H1 (cell line): ENCODE measurements around the gene CBFA2T2. TPM values are rescaled to one million over a fixed set of nuclear protein-coding genes. Genes with fewer than 3 reads are reported as not detected.

Experiments used
- CTCF ChIA-PET: fragments of 300-600 bp; sonication (Branson Sonifier 250); formaldehyde crosslinking; loops from one replicate; lab custom pipeline; 2021; ENCODE audit not compliant: partially characterized antibody; lab: Charles Lee
- POLR2A ChIA-PET: fragments of 300-600 bp; sonication (Branson Sonifier 250); formaldehyde crosslinking; loops from one replicate; lab custom pipeline; 2021; ENCODE audit warnings: inconsistent platforms; ENCODE audit not compliant: partially characterized antibody; lab: Charles Lee
- DNase-seq, 2 experiments: peaks; one replicate each; pipeline versions ENCODE4 v3.0.0 to v3.0.0-alpha.2; 2010 to 2022; ENCODE audit warnings: low spot score in 2 of 2, low read depth in 1 of 2, mixed read lengths in 1 of 2
- FAIRE-seq: peaks from 2 replicates; lab custom pipeline; 2011; peaks lifted over from hg19 to GRCh38; lab: Jason Lieb, UNC
- H2AFZ ChIP-seq: 2 replicates; pipeline ENCODE4 v1.8.1; 2012; ENCODE audit warnings: low read length, inconsistent platforms
- H2AK5ac ChIP-seq: 2 replicates; pipeline ENCODE4 v1.6.1; 2013; ENCODE audit warnings: low read depth, low read length
- H2BK120ac ChIP-seq: replicated peaks from 2 replicates; pipeline ENCODE3; 2013; ENCODE audit warnings: low read depth, low read length, inconsistent platforms
- H2BK12ac ChIP-seq: 2 replicates; pipeline ENCODE4 v1.6.1; 2013; ENCODE audit warnings: low read depth, low read length
- H2BK15ac ChIP-seq: 2 replicates; pipeline ENCODE4 v1.6.1; 2013; ENCODE audit warnings: low read length
- H2BK20ac ChIP-seq: 2 replicates; pipeline ENCODE4 v1.6.1; 2013; ENCODE audit warnings: low read length
- H2BK5ac ChIP-seq: 2 replicates; pipeline ENCODE4 v1.6.1; 2013; ENCODE audit warnings: low read depth, low read length
- H3K14ac ChIP-seq: 2 replicates; pipeline ENCODE4 v1.6.1; 2013; ENCODE audit warnings: inconsistent platforms; ENCODE audit not compliant: insufficient read length
- H3K18ac ChIP-seq: 2 replicates; pipeline ENCODE4 v1.6.1; 2013; ENCODE audit warnings: low read length; ENCODE audit errors: extremely low read depth
- H3K23ac ChIP-seq: 2 replicates; pipeline ENCODE4 v1.6.1; 2013; ENCODE audit warnings: inconsistent platforms; ENCODE audit not compliant: insufficient read length
- H3K23me2 ChIP-seq: 2 replicates; pipeline ENCODE4 v1.6.1; 2013; ENCODE audit warnings: low read depth, low read length
- H3K27ac ChIP-seq: 2 replicates; pipeline ENCODE4 v1.6.1; 2011; ENCODE audit warnings: low read depth, low read length, inconsistent platforms
- H3K27me3 ChIP-seq, 4 experiments: replicated peaks in 1 of 4; 1 replicate in 1 of 4; 2 replicates in 3 of 4; pipeline versions ENCODE4 v1.6.1 to v1.8.1; 2011 to 2013; ENCODE audit warnings: low read length in 3 of 4, mild to moderate bottlenecking in 3 of 4, inconsistent platforms in 2 of 4, mixed read lengths in 2 of 4, moderate library complexity in 1 of 4; ENCODE audit not compliant: control insufficient read depth in 3 of 4, insufficient read depth in 3 of 4; ENCODE audit errors: extremely low read depth in 1 of 4
- H3K36me3 ChIP-seq, 4 experiments: 2 replicates each; pipeline versions ENCODE4 v1.6.1 to v1.8.1; 2011 to 2013; ENCODE audit warnings: mild to moderate bottlenecking in 4 of 4, low read length in 3 of 4, moderate library complexity in 2 of 4, control low read depth in 1 of 4, inconsistent platforms in 1 of 4; ENCODE audit not compliant: insufficient read depth in 4 of 4, control insufficient read depth in 2 of 4
- H3K4ac ChIP-seq: replicated peaks from 2 replicates; pipeline ENCODE3; 2013; ENCODE audit warnings: low read length, low read depth, mixed read lengths, inconsistent platforms; ENCODE audit not compliant: insufficient read length
- H3K4me1 ChIP-seq, 4 experiments: replicated peaks in 1 of 4; 1 replicate in 1 of 4; 2 replicates in 3 of 4; pipeline versions ENCODE4 v1.6.1 to v1.8.1; 2011 to 2013; ENCODE audit warnings: low read length in 3 of 4, inconsistent platforms in 2 of 4, mixed read lengths in 1 of 4; ENCODE audit not compliant: insufficient read depth in 4 of 4, control insufficient read depth in 3 of 4
- H3K4me2 ChIP-seq, 2 experiments: 2 replicates each; pipeline versions ENCODE4 v1.6.1 to v1.8.1; 2011 to 2013; ENCODE audit warnings: low read depth in 2 of 2, low read length in 2 of 2, control low read depth in 1 of 2, inconsistent platforms in 1 of 2, mild to moderate bottlenecking in 1 of 2; ENCODE audit not compliant: insufficient read depth in 1 of 2
- H3K4me3 ChIP-seq, 4 experiments: fragments of 200-600, 300-600 bp in 1 of 4; sonication (generic), shearing (Covaris generic), sonication (Bioruptor Twin) in 1 of 4; 2 replicates each; pipeline versions ENCODE4 v1.5.1 to v1.8.1; 2011 to 2016; ENCODE audit warnings: low read length in 4 of 4, low read depth in 3 of 4, control low read depth in 2 of 4, inconsistent platforms in 2 of 4, mild to moderate bottlenecking in 2 of 4, mixed read lengths in 1 of 4, moderate library complexity in 1 of 4; ENCODE audit not compliant: insufficient read depth in 2 of 4; ENCODE audit errors: extremely low read depth in 1 of 4
- H3K56ac ChIP-seq: replicated peaks from 2 replicates; pipeline ENCODE3; 2013; ENCODE audit warnings: low read depth, mild to moderate bottlenecking, mixed read lengths, low read length, inconsistent platforms; ENCODE audit not compliant: insufficient read length
- H3K79me1 ChIP-seq: 2 replicates; pipeline ENCODE4 v1.6.1; 2013; ENCODE audit warnings: low read depth, low read length, control low read depth
- H3K79me2 ChIP-seq, 2 experiments: 2 replicates each; pipeline versions ENCODE4 v1.6.1 to v1.8.1; 2012 to 2013; ENCODE audit warnings: low read length in 2 of 2, mild to moderate bottlenecking in 2 of 2, inconsistent platforms in 1 of 2; ENCODE audit not compliant: insufficient read depth in 2 of 2, control insufficient read depth in 1 of 2
- H3K9ac ChIP-seq, 4 experiments: replicated peaks in 1 of 4; 1 replicate in 1 of 4; 2 replicates in 3 of 4; pipeline versions ENCODE4 v1.6.1 to v1.8.1; 2011 to 2013; ENCODE audit warnings: low read depth in 3 of 4, low read length in 3 of 4, control low read depth in 2 of 4, mild to moderate bottlenecking in 2 of 4, moderate library complexity in 2 of 4, inconsistent platforms in 1 of 4; ENCODE audit errors: extremely low read depth in 1 of 4
- H3K9me3 ChIP-seq, 2 experiments: 2 replicates each; pipeline versions ENCODE4 v1.6.1 to v1.8.1; 2012 to 2013; ENCODE audit warnings: mild to moderate bottlenecking in 2 of 2, moderate library complexity in 2 of 2, control low read depth in 1 of 2, inconsistent platforms in 1 of 2, low read depth in 1 of 2, low read length in 1 of 2, mixed read lengths in 1 of 2; ENCODE audit not compliant: insufficient read depth in 2 of 2
- H4K20me1 ChIP-seq, 2 experiments: replicated peaks in 1 of 2; 2 replicates each; pipeline versions ENCODE3 to v1.8.1; 2011 to 2013; ENCODE audit warnings: inconsistent platforms in 2 of 2, low read length in 2 of 2, mild to moderate bottlenecking in 1 of 2; ENCODE audit not compliant: insufficient read depth in 2 of 2, control insufficient read depth in 1 of 2
- H4K5ac ChIP-seq: 2 replicates; pipeline ENCODE4 v1.6.1; 2013; ENCODE audit warnings: low read length, low read depth, mixed read lengths, inconsistent platforms; ENCODE audit not compliant: insufficient read length
- H4K8ac ChIP-seq: 2 replicates; pipeline ENCODE4 v1.8.0; 2013; ENCODE audit warnings: mild to moderate bottlenecking, moderate library complexity, low read length, inconsistent platforms; ENCODE audit not compliant: insufficient read depth; ENCODE audit errors: extremely low read depth
- H4K91ac ChIP-seq: replicated peaks from 2 replicates; pipeline ENCODE3; 2013; ENCODE audit warnings: low read length, mixed read lengths, inconsistent platforms; ENCODE audit not compliant: insufficient read length
- BCL11A ChIP-seq, 2 experiments: IDR thresholded peaks; one replicate each; pipeline ENCODE4 v1.6.1; 2011; ENCODE audit warnings: low read depth in 2 of 2, low read length in 2 of 2, mild to moderate bottlenecking in 2 of 2
- CHD2 ChIP-seq: IDR thresholded peaks from 2 replicates; pipeline ENCODE4 v1.6.1; 2012; ENCODE audit warnings: low read length, improper control_type of control experiment
- KDM1A ChIP-seq: fragments of 200-600, 300-600 bp; sonication (generic); IDR thresholded peaks from 2 replicates; pipeline ENCODE4 v1.7.1; 2016; ENCODE audit warnings: mild to moderate bottlenecking, low read length, borderline replicate concordance
- NANOG ChIP-seq: IDR thresholded peaks from 2 replicates; pipeline ENCODE4 v1.6.1; 2011; ENCODE audit warnings: low read length, low read depth, mild to moderate bottlenecking, inconsistent platforms; ENCODE audit not compliant: insufficient read depth, poor library complexity, severe bottlenecking
- NRF1 ChIP-seq: IDR thresholded peaks from 2 replicates; pipeline ENCODE4 v1.6.1; 2011; ENCODE audit warnings: mild to moderate bottlenecking, low read depth, low read length, improper control_type of control experiment
- RAD21 ChIP-seq, 2 experiments: IDR thresholded peaks in 1 of 2; conservative IDR thresholded peaks in 1 of 2; 2 replicates each; pipeline ENCODE4 v1.6.1; 2011; ENCODE audit warnings: low read depth in 2 of 2, low read length in 2 of 2, improper control_type of control experiment in 1 of 2, inconsistent platforms in 1 of 2, mild to moderate bottlenecking in 1 of 2, moderate library complexity in 1 of 2
- SAP30 ChIP-seq: fragments of 300-600 bp; sonication (generic); IDR thresholded peaks from 2 replicates; pipeline ENCODE4 v1.7.1; 2012; ENCODE audit warnings: low read length, moderate library complexity, mild to moderate bottlenecking, inconsistent platforms; ENCODE audit not compliant: insufficient read depth, insufficient replicate concordance
- SUZ12 ChIP-seq: fragments of 200-600 bp; sonication (generic); IDR thresholded peaks from 2 replicates; pipeline ENCODE4 v1.6.1; 2012; ENCODE audit warnings: mild to moderate bottlenecking, inconsistent platforms, low read length, moderate library complexity, mixed read lengths
- YY1 ChIP-seq: IDR thresholded peaks from 2 replicates; pipeline ENCODE4 v1.6.1; 2011; ENCODE audit warnings: low read depth, mild to moderate bottlenecking, low read length
- WGBS, 2 experiments: shearing (Covaris generic) in 1 of 2; methylation state at CpG; one replicate each; pipeline versions ENCODE4 v1.1.6 to v1.1.7; 2013 to 2015; ENCODE audit warnings: low lambda C conversion rate in 2 of 2, mixed read lengths in 2 of 2, inconsistent platforms in 1 of 2, low coverage in 1 of 2, missing lambda C conversion rate in 1 of 2; ENCODE audit not compliant: insufficient replicate concordance in 2 of 2, insufficient coverage in 1 of 2, insufficient read length in 1 of 2; ENCODE audit errors: extremely low coverage in 1 of 2, missing lambda C conversion rate in 1 of 2; 5-methylcytosine and 5-hydroxymethylcytosine counted together
- polyA plus RNA-seq, 7 experiments: library from polyadenylated mRNA; depleted of rRNA in 3 of 7; stranded (reverse) in 5 of 7; unstranded in 2 of 7; fragments of >200 nt in 5 of 7; fragments of 200-250 nt in 2 of 7; gene quantifications; 1 replicate in 5 of 7; 2 replicates in 1 of 7; 4 replicates in 1 of 7; pipeline versions ENCODE4 v1.2.1 to v1.2.3, GENCODE V29; 2011 to 2013; ENCODE audit warnings: missing spikeins in 2 of 7, mixed read lengths in 2 of 7
- total RNA-seq: library from RNA; stranded (reverse); fragmentation: NEBNext Ultra II Directional; extraction: Animal tissue kit (Norgen Biotek cat#: 25700); gene quantifications from 2 replicates; pipeline ENCODE4 v1.2.1, GENCODE V29; 2021
- TF ChIP-seq, protein P1 (sequence below): IDR thresholded peaks from 2 replicates; pipeline ENCODE4 v1.6.1; 2012; ENCODE audit warnings: inconsistent platforms
- TF ChIP-seq, protein P2 (sequence below): IDR thresholded peaks from 2 replicates; pipeline ENCODE4 v1.6.1; 2011; ENCODE audit warnings: low read depth, mild to moderate bottlenecking, low read length; ENCODE audit not compliant: insufficient read depth

Gene CBFA2T2
- total and polyA plus RNA-seq, 2 of the 8 experiments (the other 6 are each of a cell fraction or from before 2014, with no cell fraction given): 11.6 to 12.9 TPM

DNA sequence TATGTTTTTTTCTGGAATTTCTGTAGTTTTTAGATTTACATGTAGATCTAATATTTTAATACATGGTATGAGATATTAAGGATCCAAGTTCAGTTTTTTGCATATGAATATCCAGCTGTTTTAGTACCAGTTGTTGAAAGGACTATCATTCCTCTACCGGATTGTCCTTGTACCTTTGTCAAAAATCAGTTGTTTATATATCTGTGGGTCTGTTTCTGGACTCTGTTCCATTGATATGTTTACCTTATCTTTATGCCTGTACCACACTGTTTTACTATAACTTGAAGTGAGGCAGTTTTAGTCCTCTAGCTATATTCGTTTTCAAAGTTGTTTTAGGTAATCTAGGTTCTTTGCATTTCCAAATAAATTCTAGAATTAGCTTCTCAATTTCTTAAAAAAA is 47.7 kb downstream of the CBFA2T2 start:
- peaks cover 2% of the 10 kb centered on the region in 2 experiments for H4K20me1 ChIP-seq
- H2BK20ac ChIP-seq: no peak overlapping the region
- no peak overlapping the region for H3K9ac ChIP-seq
- H2AK5ac ChIP-seq: no peak overlapping the region
- no peak overlapping the region for H3K4me2 ChIP-seq
- POLR2A ChIA-PET: no interaction called here
- H3K4me3 ChIP-seq: no peak overlapping the region
- no peak overlapping the region for H3K56ac ChIP-seq
- H3K23ac ChIP-seq: no peak overlapping the region
- no peak overlapping the region for H2BK12ac ChIP-seq
- H4K8ac ChIP-seq: no peak overlapping the region
- peaks cover 2 to 9% of the 10 kb centered on the region in 2 experiments; a peak in 2 of 4 replicates for H3K9me3 ChIP-seq
- no peak overlapping the region for H2BK5ac ChIP-seq
- CTCF ChIA-PET: interaction anchor here (1.0 kb wide), 1 partner anchor 22 kb away, joined by 4 read pairs; no protein-coding TSS in a partner anchor
- no peak overlapping the region for H3K14ac ChIP-seq
- H3K18ac ChIP-seq: no peak overlapping the region
- no peaks in the 10 kb centered on the region; the same call in 1 of the 2 replicates for H3K79me1 ChIP-seq
- H2BK15ac ChIP-seq: no peak overlapping the region
- no peak overlapping the region for H2AFZ ChIP-seq
- no peak overlapping the region for H3K4ac ChIP-seq
- no peak for FAIRE-seq
- 83% methylated on average over 2 of the region's 2 CpGs; no CpG with 5 or more reads in 1 of the 2 experiments for WGBS, 2 experiments
- H3K27ac ChIP-seq: no peak overlapping the region
- H3K79me2 ChIP-seq: no peaks in the 10 kb centered on the region
- no peaks in the 10 kb centered on the region for H3K23me2 ChIP-seq
- H2BK120ac ChIP-seq: no peak overlapping the region
- no peaks in the 10 kb centered on the region for H3K4me1 ChIP-seq
- H4K91ac ChIP-seq: no peak overlapping the region
- TF ChIP-seq YY1 (no peak), CHD2 (no peak), KDM1A (no peak), SUZ12 (no peak), SAP30 (no peak), NRF1 (no peak), NANOG (no peak), RAD21 (IDR thresholded peaks at IDR 0.05 in 1 of 2, conservative IDR thresholded peaks at IDR 0.05 in 1 of 2; ENCODE audit: low read depth in 2 of 2, low read length in 2 of 2) (no peak), BCL11A (IDR thresholded peaks at IDR 0.05; ENCODE audit: low read depth in 2 of 2, low read length in 2 of 2) (no peak)
- TF ChIP-seq, protein P1, sequence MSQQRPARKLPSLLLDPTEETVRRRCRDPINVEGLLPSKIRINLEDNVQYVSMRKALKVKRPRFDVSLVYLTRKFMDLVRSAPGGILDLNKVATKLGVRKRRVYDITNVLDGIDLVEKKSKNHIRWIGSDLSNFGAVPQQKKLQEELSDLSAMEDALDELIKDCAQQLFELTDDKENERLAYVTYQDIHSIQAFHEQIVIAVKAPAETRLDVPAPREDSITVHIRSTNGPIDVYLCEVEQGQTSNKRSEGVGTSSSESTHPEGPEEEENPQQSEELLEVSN: no peak
- TF ChIP-seq, protein P2, sequence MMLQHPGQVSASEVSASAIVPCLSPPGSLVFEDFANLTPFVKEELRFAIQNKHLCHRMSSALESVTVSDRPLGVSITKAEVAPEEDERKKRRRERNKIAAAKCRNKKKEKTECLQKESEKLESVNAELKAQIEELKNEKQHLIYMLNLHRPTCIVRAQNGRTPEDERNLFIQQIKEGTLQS: no peak
- H3K27me3 ChIP-seq: no peaks in the 10 kb centered on the region
- H3K36me3 ChIP-seq: peaks cover 0 to 6% (median 0%) of the 10 kb centered on the region in 4 experiments; a peak in 1 of 8 replicates
- no peak for DNase-seq
- no peak overlapping the region for H4K5ac ChIP-seq
